GM19043 (cell line): ENCODE measurements around the gene SLC37A1.

Source experiments
- ATAC-seq: cut with Tn5 transposase; IDR thresholded peaks from one replicate; pipeline ENCODE4 v1.9.1; 2021; ENCODE audit warnings: low read depth; ENCODE audit not compliant: unreplicated experiment

Gene SLC37A1

DNA sequence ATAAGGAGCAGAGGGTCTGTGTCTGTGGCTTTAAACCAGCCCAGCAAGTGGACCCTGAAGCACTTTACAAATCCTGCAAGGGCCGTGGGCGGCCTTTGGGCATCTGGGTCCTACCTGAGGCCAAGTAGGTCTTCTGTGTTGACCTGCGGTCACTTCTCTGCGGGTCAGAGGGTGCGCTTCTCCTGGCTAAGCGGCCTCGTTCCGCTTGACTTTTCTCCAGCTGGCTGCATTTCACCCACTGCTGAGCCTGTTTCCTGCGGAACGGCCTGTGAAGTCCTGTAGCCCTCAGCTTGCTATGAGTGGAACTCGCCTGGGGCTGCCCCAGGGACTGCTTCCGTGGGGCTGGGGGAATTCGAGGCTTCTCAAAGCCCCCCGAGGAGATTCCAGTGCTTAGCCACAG lies 43.3 kb downstream of the SLC37A1 start:
- ATAC-seq: no peak

- ATAC-seq: no peak
These were observed 43.8 kb downstream of the SLC37A1 start for GRCh38 chr21:42557420-42557819.

GRCh38 chr21:42558368-42558767 lies 44.7 kb downstream of the SLC37A1 start:
- ATAC-seq: no peak

- no peak for ATAC-seq
These were observed 45.2 kb downstream of the SLC37A1 start for GRCh38 chr21:42558846-42559245.

DNA sequence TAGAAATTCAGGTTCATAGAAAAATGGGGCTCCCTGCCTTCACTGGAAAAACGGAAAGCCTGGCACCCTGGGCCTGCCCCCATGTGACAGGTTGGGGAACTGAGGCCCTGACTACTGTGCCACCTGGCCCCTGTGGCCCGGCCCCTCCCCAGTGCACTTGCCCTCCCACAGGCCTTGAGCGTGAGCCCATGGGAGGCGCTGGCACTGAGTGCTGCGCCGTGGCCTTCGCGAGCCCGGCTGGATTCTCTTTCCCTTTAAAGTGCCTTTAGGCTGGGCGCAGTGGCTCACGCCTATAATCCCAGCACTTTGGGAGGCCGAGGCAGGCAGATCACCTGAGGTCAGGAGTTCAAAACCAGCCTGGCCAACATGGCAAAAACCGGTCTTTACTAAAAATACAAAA lies 45.7 kb downstream of the SLC37A1 start:
- ATAC-seq: no peak

DNA sequence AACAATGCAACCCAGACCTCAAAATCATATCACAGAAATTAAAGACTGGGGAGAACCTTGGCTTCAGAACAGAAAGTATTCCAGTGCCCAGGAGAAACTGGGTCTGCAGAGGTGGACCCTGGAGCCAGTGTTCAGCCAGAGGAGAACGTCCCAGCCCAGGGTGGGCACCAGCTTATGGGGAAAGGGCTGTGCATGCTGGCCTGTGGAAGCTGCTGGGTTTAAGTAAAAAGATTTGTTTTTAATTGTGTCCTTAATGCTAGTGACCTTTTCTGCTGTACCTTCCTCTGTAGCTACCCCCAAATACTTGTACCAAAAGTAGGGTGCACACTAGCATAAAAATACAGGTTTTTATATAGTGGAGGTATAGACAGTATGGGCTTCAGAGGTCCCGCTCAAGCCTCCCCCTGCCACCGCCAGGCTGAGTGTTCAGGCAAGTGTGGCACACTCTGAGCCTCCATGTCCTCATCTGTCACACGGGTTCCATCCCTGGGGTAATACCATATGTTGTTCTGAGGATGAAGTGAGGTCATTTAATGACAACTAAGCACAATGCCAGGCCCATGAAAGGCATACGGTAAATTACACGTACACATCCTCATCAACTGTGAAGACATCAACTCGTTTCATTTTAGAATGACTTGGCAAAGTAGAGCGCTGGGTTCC lies 47.0 kb downstream of the SLC37A1 start:
- no peak for ATAC-seq

DNA sequence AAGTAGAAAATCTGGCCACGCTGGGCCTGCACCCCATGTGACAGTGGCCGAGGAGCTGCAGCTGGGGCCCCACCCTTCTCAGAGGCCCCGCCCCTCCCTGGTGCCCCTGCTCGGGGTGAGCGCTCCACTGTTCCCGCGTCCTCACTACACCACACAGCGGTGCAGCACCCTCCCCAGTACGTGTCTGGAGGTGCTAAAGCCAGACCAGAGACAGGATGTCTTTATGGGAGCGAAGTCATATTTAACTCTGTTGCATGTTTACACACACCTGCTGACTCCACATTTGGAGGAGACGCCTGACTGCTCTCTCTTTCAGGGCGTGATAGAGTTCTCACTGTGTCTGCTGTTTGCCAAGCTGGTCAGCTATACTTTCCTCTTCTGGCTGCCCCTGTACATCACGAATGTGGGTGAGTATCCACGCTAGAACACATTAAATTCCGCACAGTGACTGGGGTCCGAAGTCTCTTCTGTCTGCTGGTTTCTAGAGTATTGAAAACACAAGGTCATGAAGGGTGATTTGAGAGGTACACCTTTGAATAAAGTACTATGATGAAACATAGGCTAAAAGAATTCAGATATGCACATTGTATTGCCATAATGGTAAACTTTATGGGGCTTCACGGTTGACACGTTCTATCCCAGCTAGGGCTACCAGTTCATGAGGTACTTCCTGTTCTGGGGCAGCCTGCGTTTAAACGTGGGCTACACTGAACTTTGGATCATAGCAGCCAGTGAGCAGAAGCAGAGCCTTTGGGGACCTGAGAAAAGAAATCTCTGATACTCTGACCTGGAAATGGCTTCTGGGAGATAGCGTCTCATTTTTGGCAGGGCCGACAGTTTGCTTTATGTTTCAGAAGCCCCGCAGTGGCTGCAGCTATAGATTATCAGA lies 48.4 kb downstream of the SLC37A1 start:
- ATAC-seq: peak; percentile 71

DNA sequence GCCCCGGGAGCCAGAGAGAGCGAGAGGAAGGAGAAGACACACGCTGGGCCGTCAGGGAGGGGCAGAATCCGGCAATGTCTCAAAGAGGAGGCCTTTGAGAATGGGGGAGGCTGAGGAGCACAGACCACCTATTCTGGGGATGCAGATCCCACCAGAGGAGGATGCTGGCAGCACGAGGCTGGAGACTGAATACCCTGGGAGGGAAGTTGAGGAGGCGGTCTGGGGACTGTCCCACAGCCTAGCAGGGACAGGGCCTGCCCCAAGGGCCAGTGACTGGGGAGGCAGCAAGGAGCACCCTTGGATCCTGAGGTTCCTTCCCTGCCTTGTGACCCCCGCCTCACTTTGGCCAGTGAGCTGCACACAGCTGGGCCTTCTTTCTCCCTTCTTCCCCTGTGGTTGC lies 49.2 kb downstream of the SLC37A1 start:
- no peak for ATAC-seq

GRCh38 chr21:42563261-42563660 lies 49.6 kb downstream of the SLC37A1 start:
- no peak for ATAC-seq

DNA sequence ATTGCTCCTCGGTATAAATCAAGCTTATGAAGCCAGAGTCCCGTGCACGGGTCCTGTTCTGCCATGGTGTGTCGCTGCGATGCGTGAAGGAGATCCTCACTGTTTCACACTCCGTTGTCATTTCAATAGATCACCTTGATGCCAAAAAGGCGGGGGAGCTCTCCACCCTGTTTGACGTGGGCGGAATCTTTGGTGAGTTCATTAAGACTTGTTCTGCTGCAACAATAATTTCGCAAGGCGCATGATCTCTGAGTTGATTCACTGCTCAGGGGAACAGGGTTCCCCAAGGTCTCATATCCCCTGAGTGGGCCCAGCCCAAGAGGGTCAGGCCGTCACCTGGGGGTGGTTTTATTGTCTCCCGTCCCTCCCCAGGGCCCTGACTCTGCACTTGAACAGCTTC lies 50.0 kb downstream of the SLC37A1 start:
- ATAC-seq: no peak

DNA sequence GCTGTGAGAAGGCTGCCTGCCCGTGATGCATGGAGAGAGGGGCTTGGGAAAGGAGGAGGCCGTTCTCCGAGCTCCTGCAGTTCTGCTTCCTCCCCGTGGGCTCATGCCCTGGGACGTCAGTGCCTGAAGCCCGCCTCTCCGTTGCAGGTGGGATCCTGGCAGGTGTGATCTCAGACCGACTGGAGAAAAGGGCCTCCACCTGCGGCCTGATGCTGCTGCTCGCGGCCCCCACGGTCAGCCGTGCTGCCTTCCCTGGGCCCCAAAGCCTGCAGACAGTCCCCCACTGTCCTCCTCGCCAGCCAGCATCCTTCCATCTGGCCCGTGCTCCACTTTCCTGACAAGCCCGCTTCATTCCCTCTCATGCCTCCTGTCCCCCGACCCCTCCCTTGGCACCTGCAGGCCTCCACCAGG lies 50.9 kb downstream of the SLC37A1 start:
- no peak for ATAC-seq

- no peak for ATAC-seq
These were observed 51.7 kb downstream of the SLC37A1 start for GRCh38 chr21:42565206-42565810.

GRCh38 chr21:42565886-42566523 lies 52.4 kb downstream of the SLC37A1 start:
- ATAC-seq: no peak

GRCh38 chr21:42566524-42567213 lies 53.0 kb downstream of the SLC37A1 start:
- no peak for ATAC-seq

- no peak for ATAC-seq
These were observed 53.5 kb downstream of the SLC37A1 start for GRCh38 chr21:42567214-42567555.

GRCh38 chr21:42567861-42568260 lies 54.2 kb downstream of the SLC37A1 start:
- ATAC-seq: no peak

DNA sequence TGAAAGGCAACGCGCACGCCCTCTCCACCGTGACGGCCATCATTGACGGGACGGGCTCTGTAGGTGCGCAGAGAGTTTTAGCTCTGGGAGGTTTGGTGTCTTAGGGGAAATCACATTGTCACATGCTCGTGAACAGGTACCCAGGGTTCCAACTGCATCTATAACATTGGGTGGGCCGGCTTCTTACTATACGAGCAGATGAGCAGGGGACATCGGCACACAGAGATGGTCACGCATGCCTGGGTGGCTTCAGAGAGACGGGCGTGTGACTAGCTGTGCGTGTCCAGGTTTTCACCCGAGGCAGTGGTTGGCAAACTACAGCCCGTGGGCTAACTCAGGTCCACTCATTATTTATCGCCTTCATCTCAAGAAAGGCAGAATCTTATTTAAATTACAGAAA lies 54.7 kb downstream of the SLC37A1 start:
- no peak for ATAC-seq

- no peak for ATAC-seq
These were observed 55.4 kb downstream of the SLC37A1 start for GRCh38 chr21:42568866-42569731.

DNA sequence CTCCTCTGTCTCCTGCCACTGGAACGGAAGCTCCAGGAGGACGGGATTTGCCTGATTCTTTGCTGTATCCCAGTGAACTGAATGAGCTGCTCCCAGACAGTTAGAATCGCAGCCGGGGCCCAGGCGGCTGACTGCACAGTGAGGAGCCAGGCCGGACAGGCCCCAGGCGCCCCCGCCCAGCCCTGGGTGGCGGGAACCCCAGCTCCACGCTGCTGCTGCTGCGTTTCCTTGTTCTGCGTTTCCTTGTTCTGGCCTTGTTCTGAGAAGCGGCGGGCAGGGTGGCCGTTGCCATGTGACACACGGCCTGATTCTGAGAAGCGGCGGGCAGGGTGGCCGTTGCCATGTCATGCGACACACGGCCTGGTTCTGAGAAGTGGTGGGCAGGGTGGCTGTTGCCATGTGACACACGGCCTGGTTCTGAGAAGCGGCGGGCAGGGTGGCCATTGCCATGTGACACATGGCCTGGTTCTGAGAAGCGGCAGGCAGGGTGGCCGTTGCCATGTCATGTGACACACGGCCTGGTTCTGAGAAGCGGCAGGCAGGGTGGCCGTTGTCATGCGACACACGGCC lies 56.2 kb downstream of the SLC37A1 start:
- no peak for ATAC-seq
